A549 (cell line): Measurements from ENCODE around the gene GFRAL.
A peak's percentile ranks its signal among the peaks of the same experiment; 100 is the strongest.

Source experiments
- CEBPB ChIP-seq, 2 experiments: fragments of >200 bp in 1 of 2; sonication (Bioruptor Twin) in 1 of 2; formaldehyde crosslinking in 1 of 2; IDR thresholded peaks; 2 replicates each; pipeline ENCODE4 v1.6.1; 2012 to 2016
- CHD2 ChIP-seq: fragments of 150-350 bp; IDR thresholded peaks from 2 replicates; pipeline ENCODE4 v1.6.1; 2014; ENCODE audit warnings: low read length; ENCODE audit not compliant: partially characterized antibody
- CHD4 ChIP-seq: fragments of 200-600 bp; sonication (generic); IDR thresholded peaks from 2 replicates; pipeline ENCODE4 v1.6.1; 2016; ENCODE audit warnings: antibody characterized with exemption, mild to moderate bottlenecking, borderline replicate concordance
- CTCF ChIP-seq: fragments of >200 bp; sonication (Bioruptor Twin); formaldehyde crosslinking; IDR thresholded peaks from 3 replicates; pipeline ENCODE4 v1.5.1; 2016
- ELK1 ChIP-seq: fragments of 150-350 bp; IDR thresholded peaks from 2 replicates; pipeline ENCODE4 v1.6.1; 2014; ENCODE audit warnings: low read depth, mild to moderate bottlenecking, low read length
- EP300 ChIP-seq, 2 experiments: fragments of >200 bp; sonication (Bioruptor Twin); formaldehyde crosslinking; IDR thresholded peaks; 2 replicates in 1 of 2; 3 replicates in 1 of 2; pipeline ENCODE4 v1.6.1; 2016 to 2017
- GATA3 ChIP-seq: IDR thresholded peaks from 2 replicates; pipeline ENCODE4 v1.6.1; 2012; ENCODE audit warnings: borderline replicate concordance
- HOXA7 ChIP-seq: fragments of 250-450 bp; sonication (Bioruptor Pico); IDR thresholded peaks from 2 replicates; pipeline ENCODE4 v1.5.0; 2020; ENCODE audit warnings: mild to moderate bottlenecking, moderate library complexity
- JUNB ChIP-seq: fragments of >200 bp; sonication (Bioruptor Twin); formaldehyde crosslinking; IDR thresholded peaks from 2 replicates; pipeline ENCODE4 v1.6.1; 2016
- MYC ChIP-seq: IDR thresholded peaks from 2 replicates; pipeline ENCODE4 v1.6.1; 2012; ENCODE audit warnings: mild to moderate bottlenecking, inconsistent platforms, low read length, improper control_type of control experiment, borderline replicate concordance
- PBX3 ChIP-seq: IDR thresholded peaks from 2 replicates; pipeline ENCODE4 v1.6.1; 2012
- RCOR1 ChIP-seq: fragments of 150-350 bp; IDR thresholded peaks from 2 replicates; pipeline ENCODE4 v1.6.1; 2014; ENCODE audit warnings: antibody characterized with exemption, low read length, low read depth
- RFX5 ChIP-seq: fragments of 450-650 bp; IDR thresholded peaks from 2 replicates; pipeline ENCODE4 v1.7.1; 2014; ENCODE audit warnings: antibody characterized with exemption, mild to moderate bottlenecking, moderate library complexity
- TF ChIP-seq, protein P1 (sequence below): fragments of 200-600 bp; sonication (generic); IDR thresholded peaks from 2 replicates; pipeline ENCODE4 v1.6.1; 2016; ENCODE audit warnings: antibody characterized with exemption, mild to moderate bottlenecking, moderate library complexity

GRCh38 chr6:55445648-55446204 is 118.5 kb downstream of the GFRAL start:
- TF ChIP-seq PBX3, result no peak
- TF ChIP-seq GATA3, result no peak
- TF ChIP-seq MYC, result no peak
- TF ChIP-seq CHD4, result no peak
- TF ChIP-seq RFX5, result no peak
- TF ChIP-seq CHD2, result no peak
- TF ChIP-seq, protein P1, sequence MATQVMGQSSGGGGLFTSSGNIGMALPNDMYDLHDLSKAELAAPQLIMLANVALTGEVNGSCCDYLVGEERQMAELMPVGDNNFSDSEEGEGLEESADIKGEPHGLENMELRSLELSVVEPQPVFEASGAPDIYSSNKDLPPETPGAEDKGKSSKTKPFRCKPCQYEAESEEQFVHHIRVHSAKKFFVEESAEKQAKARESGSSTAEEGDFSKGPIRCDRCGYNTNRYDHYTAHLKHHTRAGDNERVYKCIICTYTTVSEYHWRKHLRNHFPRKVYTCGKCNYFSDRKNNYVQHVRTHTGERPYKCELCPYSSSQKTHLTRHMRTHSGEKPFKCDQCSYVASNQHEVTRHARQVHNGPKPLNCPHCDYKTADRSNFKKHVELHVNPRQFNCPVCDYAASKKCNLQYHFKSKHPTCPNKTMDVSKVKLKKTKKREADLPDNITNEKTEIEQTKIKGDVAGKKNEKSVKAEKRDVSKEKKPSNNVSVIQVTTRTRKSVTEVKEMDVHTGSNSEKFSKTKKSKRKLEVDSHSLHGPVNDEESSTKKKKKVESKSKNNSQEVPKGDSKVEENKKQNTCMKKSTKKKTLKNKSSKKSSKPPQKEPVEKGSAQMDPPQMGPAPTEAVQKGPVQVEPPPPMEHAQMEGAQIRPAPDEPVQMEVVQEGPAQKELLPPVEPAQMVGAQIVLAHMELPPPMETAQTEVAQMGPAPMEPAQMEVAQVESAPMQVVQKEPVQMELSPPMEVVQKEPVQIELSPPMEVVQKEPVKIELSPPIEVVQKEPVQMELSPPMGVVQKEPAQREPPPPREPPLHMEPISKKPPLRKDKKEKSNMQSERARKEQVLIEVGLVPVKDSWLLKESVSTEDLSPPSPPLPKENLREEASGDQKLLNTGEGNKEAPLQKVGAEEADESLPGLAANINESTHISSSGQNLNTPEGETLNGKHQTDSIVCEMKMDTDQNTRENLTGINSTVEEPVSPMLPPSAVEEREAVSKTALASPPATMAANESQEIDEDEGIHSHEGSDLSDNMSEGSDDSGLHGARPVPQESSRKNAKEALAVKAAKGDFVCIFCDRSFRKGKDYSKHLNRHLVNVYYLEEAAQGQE, result no peak
- no peak for TF ChIP-seq CEBPB (IDR thresholded peaks at IDR 0.05)
- TF ChIP-seq RCOR1, result no peak
- no peak for TF ChIP-seq HOXA7 (CRISPR knock-in tag)
- peak; percentile 81 for TF ChIP-seq CTCF
- TF ChIP-seq ELK1, result no peak
- no peak for TF ChIP-seq JUNB
- TF ChIP-seq EP300 (IDR thresholded peaks at IDR 0.05), result no peak
